T-helper 1 cell treated with Interleukin-12 subunit alpha and Interleukin-12 subunit beta and Interleukin-4 antibody, amounts not matched to agents 30 μg/mL and 1 μg/mL, for 36 hours (primary cell): ENCODE data around the gene ZMYM3.
A peak's percentile ranks its signal among the peaks of the same experiment; 100 is the strongest.
"Not testable (repeated sequence)": the region's sequence is repeated elsewhere in the genome, so short reads cannot be mapped to it uniquely, and the experiment has no call there.

Source experiments
- H3K27ac Mint-ChIP-seq: one replicate; pipeline ENCODE4 v1.8.0; 2021; ENCODE audit warnings: mild to moderate bottlenecking, mixed read lengths
- H3K27me3 Mint-ChIP-seq: one replicate; pipeline ENCODE4 v1.8.0; 2021; ENCODE audit warnings: low read depth, mixed read lengths
- H3K36me3 Mint-ChIP-seq: one replicate; pipeline ENCODE4 v1.8.0; 2021; ENCODE audit warnings: low read depth, mixed read lengths
- H3K4me1 Mint-ChIP-seq: one replicate; pipeline ENCODE4 v1.8.0; 2021; ENCODE audit warnings: low read depth, mixed read lengths
- H3K4me3 Mint-ChIP-seq: one replicate; pipeline ENCODE4 v1.8.0; 2021; ENCODE audit warnings: mild to moderate bottlenecking, moderate library complexity, mixed read lengths
- H3K9me3 Mint-ChIP-seq: one replicate; pipeline ENCODE4 v1.8.0; 2021; ENCODE audit warnings: mixed read lengths

The ZMYM3 gene

GRCh38 chrX:71254092-71254963, at the start of gene ZMYM3:
Gene ZMYM3 (minus strand): TSS chrX:71254140. CDS start chrX:71253255, 885 bp downstream.
- Mint-ChIP-seq H3K27ac (peak within 1 kb of the TSS; percentile 91), H3K36me3 (no peaks in the 10 kb centered on the region), H3K4me1 (peaks cover 26% of the 10 kb centered on the region), H3K27me3 (no peaks in the 10 kb centered on the region), H3K9me3 (no peaks in the 10 kb centered on the region), H3K4me3 (peak within 1 kb of the TSS; percentile 92)

GRCh38 chrX:71302461-71303213, 48.7 kb upstream of the ZMYM3 start:
- Mint-ChIP-seq H3K4me3 (no peak overlapping the region), H3K9me3 (no peaks in the 10 kb centered on the region), H3K27me3 (no peaks in the 10 kb centered on the region), H3K27ac (peak overlapping the region; percentile 28), H3K36me3 (peaks cover 33% of the 10 kb centered on the region), H3K4me1 (peaks cover 19% of the 10 kb centered on the region)

GRCh38 chrX:71301195-71301924, 47.4 kb upstream of the ZMYM3 start, which contains the start of gene ITGB1BP2:
Gene ITGB1BP2 (plus strand): TSS chrX:71301750. CDS start chrX:71301807, 57 bp downstream.
- peaks cover 45% of the 10 kb centered on the region for H3K36me3 Mint-ChIP-seq
- H3K4me1 Mint-ChIP-seq, result peaks cover 20% of the 10 kb centered on the region
- H3K4me3 Mint-ChIP-seq, result no peak within 1 kb of the TSS
- H3K9me3 Mint-ChIP-seq, result no peaks in the 10 kb centered on the region
- H3K27ac Mint-ChIP-seq, result peak within 1 kb of the TSS; percentile 46
- no peaks in the 10 kb centered on the region for H3K27me3 Mint-ChIP-seq

GRCh38 chrX:71300495-71300894, 46.6 kb upstream of the ZMYM3 start:
- Mint-ChIP-seq H3K36me3 (peaks cover 47% of the 10 kb centered on the region), H3K4me1 (peaks cover 20% of the 10 kb centered on the region)
- H3K27me3 Mint-ChIP-seq, H3K9me3 Mint-ChIP-seq, H3K4me3 Mint-ChIP-seq, H3K27ac Mint-ChIP-seq: not testable (repeated sequence)

- not testable (repeated sequence) for H3K27me3 Mint-ChIP-seq, H3K27ac Mint-ChIP-seq, H3K4me3 Mint-ChIP-seq, H3K9me3 Mint-ChIP-seq
- Mint-ChIP-seq H3K36me3 (peaks cover 46% of the 10 kb centered on the region), H3K4me1 (peaks cover 20% of the 10 kb centered on the region)
These were observed 46.1 kb upstream of the ZMYM3 start for GRCh38 chrX:71300064-71300463.

- Mint-ChIP-seq H3K4me1 (peaks cover 14% of the 10 kb centered on the region), H3K27me3 (no peaks in the 10 kb centered on the region), H3K36me3 (peaks cover 40% of the 10 kb centered on the region), H3K9me3 (no peaks in the 10 kb centered on the region), H3K27ac (no peak overlapping the region), H3K4me3 (no peak overlapping the region)
These were observed 44.2 kb upstream of the ZMYM3 start for GRCh38 chrX:71298119-71298518.

GRCh38 chrX:71296806-71297205, 42.9 kb upstream of the ZMYM3 start:
- Mint-ChIP-seq H3K4me1 (peaks cover 3% of the 10 kb centered on the region), H3K27me3 (no peaks in the 10 kb centered on the region), H3K36me3 (peaks cover 40% of the 10 kb centered on the region), H3K9me3 (no peaks in the 10 kb centered on the region), H3K4me3 (no peak overlapping the region), H3K27ac (no peak overlapping the region)

GRCh38 chrX:71292669-71293365, 38.9 kb upstream of the ZMYM3 start:
- Mint-ChIP-seq H3K4me1 (peaks cover 7% of the 10 kb centered on the region), H3K9me3 (no peaks in the 10 kb centered on the region), H3K36me3 (peaks cover 36% of the 10 kb centered on the region), H3K27ac (no peak overlapping the region), H3K4me3 (no peak overlapping the region), H3K27me3 (no peaks in the 10 kb centered on the region)

- no peaks in the 10 kb centered on the region for H3K9me3 Mint-ChIP-seq
- no peak overlapping the region for H3K4me3 Mint-ChIP-seq
- H3K4me1 Mint-ChIP-seq, result peaks cover 6% of the 10 kb centered on the region
- H3K27me3 Mint-ChIP-seq, result no peaks in the 10 kb centered on the region
- H3K27ac Mint-ChIP-seq, result no peak overlapping the region
- H3K36me3 Mint-ChIP-seq, result peaks cover 25% of the 10 kb centered on the region
These were observed 37.4 kb upstream of the ZMYM3 start for GRCh38 chrX:71291381-71291780.

GRCh38 chrX:71285929-71286328, 32.0 kb upstream of the ZMYM3 start:
- Mint-ChIP-seq H3K4me3 (peak overlapping the region; percentile 99), H3K4me1 (peaks cover 10% of the 10 kb centered on the region), H3K27me3 (no peaks in the 10 kb centered on the region)

GRCh38 chrX:71283403-71284143, 29.6 kb upstream of the ZMYM3 start, which contains the start of gene NONO:
Gene NONO (plus strand): TSS chrX:71283635. CDS start chrX:71290638, 7,003 bp downstream.
- H3K27ac Mint-ChIP-seq, result peak within 1 kb of the TSS; percentile 100
- H3K4me1 Mint-ChIP-seq, result peaks cover 7% of the 10 kb centered on the region
- H3K9me3 Mint-ChIP-seq, result no peaks in the 10 kb centered on the region
- H3K4me3 Mint-ChIP-seq, result peak within 1 kb of the TSS; percentile 99
- H3K27me3 Mint-ChIP-seq, result peaks cover 8% of the 10 kb centered on the region
- H3K36me3 Mint-ChIP-seq, result peaks cover 12% of the 10 kb centered on the region

More at GRCh38 chrX:71285929-71286328, 32.0 kb upstream of the ZMYM3 start:
- Mint-ChIP-seq H3K36me3 (peaks cover 18% of the 10 kb centered on the region), H3K27ac (no peak overlapping the region), H3K9me3 (no peaks in the 10 kb centered on the region)

GRCh38 chrX:71282514-71283402, 28.8 kb upstream of the ZMYM3 start:
- Mint-ChIP-seq H3K36me3 (peaks cover 11% of the 10 kb centered on the region), H3K4me3 (peak overlapping the region; percentile 99), H3K27me3 (peaks cover 8% of the 10 kb centered on the region), H3K27ac (peak overlapping the region; percentile 100), H3K9me3 (no peaks in the 10 kb centered on the region), H3K4me1 (peaks cover 6% of the 10 kb centered on the region)
